Liver (tissue), 9 donors: ENCODE results near the gene NUP37. TPM values are rescaled to one million over a fixed set of nuclear protein-coding genes. Genes with fewer than 3 reads are reported as not detected.
"Not testable (repeated sequence)": the region's sequence is repeated elsewhere in the genome, so short reads cannot be mapped to it uniquely, and the experiment has no call there.

Experiments
- DNase-seq: peaks from one replicate; pipeline ENCODE4 v3.0.0-alpha.2; 2017; ENCODE audit warnings: low spot score
- H3K27ac ChIP-seq, 2 donors: one replicate each; pipeline ENCODE4 v1.7.0; 2013; ENCODE audit warnings: inconsistent platforms in 2 of 2, low read length in 2 of 2, control low read depth in 1 of 2, low read depth in 1 of 2, mild to moderate bottlenecking in 1 of 2
- H3K27me3 ChIP-seq, 4 donors: one replicate each; pipeline versions ENCODE4 v1.6.1 to v1.7.0; 2013; ENCODE audit warnings: low read length in 3 of 4, inconsistent platforms in 1 of 4, mild to moderate bottlenecking in 1 of 4, moderate library complexity in 1 of 4; ENCODE audit not compliant: control insufficient read depth in 4 of 4, insufficient read depth in 4 of 4
- H3K36me3 ChIP-seq, 4 donors: one replicate each; pipeline versions ENCODE4 v1.6.1 to v1.7.0; 2013; ENCODE audit warnings: low read length in 3 of 4, mild to moderate bottlenecking in 3 of 4, low read depth in 1 of 4, moderate library complexity in 1 of 4; ENCODE audit not compliant: control insufficient read depth in 4 of 4, insufficient read depth in 3 of 4
- H3K4me1 ChIP-seq, 4 donors: one replicate each; pipeline versions ENCODE4 v1.6.1 to v1.7.0; 2013; ENCODE audit warnings: low read length in 3 of 4, mild to moderate bottlenecking in 3 of 4, moderate library complexity in 1 of 4; ENCODE audit not compliant: control insufficient read depth in 4 of 4, insufficient read depth in 4 of 4
- H3K4me3 ChIP-seq, 3 donors: one replicate each; pipeline versions ENCODE4 v1.6.1 to v1.7.0; 2013; ENCODE audit warnings: low read length in 3 of 3, control low read depth in 1 of 3, low read depth in 1 of 3, mild to moderate bottlenecking in 1 of 3
- H3K9ac ChIP-seq, 2 donors: one replicate each; pipeline ENCODE4 v1.7.0; 2013; ENCODE audit warnings: low read length in 2 of 2, mild to moderate bottlenecking in 2 of 2, moderate library complexity in 2 of 2, control low read depth in 1 of 2, low read depth in 1 of 2
- H3K9me3 ChIP-seq, 4 donors: one replicate each; pipeline versions ENCODE4 v1.6.1 to v1.7.0; 2013; ENCODE audit warnings: low read length in 3 of 4; ENCODE audit not compliant: control insufficient read depth in 4 of 4
- FOXA1 ChIP-seq: IDR thresholded peaks from 2 replicates; pipeline ENCODE4 v1.6.1; 2016; ENCODE audit warnings: antibody characterized with exemption
- FOXA2 ChIP-seq: IDR thresholded peaks from 2 replicates; pipeline ENCODE4 v1.6.1; 2016; ENCODE audit warnings: antibody characterized with exemption
- GABPA ChIP-seq, 2 donors: IDR thresholded peaks in 1 of 2; conservative IDR thresholded peaks in 1 of 2; 2 replicates each; pipeline ENCODE4 v1.6.1; 2016; ENCODE audit warnings: antibody characterized with exemption in 2 of 2, mild to moderate bottlenecking in 1 of 2, moderate library complexity in 1 of 2
- HNF4A ChIP-seq, 2 donors: conservative IDR thresholded peaks; 2 replicates each; pipeline ENCODE4 v1.6.1; 2016; ENCODE audit warnings: antibody characterized with exemption in 2 of 2, mild to moderate bottlenecking in 2 of 2
- HNF4G ChIP-seq: IDR thresholded peaks from 2 replicates; pipeline ENCODE4 v1.6.1; 2016; ENCODE audit warnings: antibody characterized with exemption
- JUND ChIP-seq, 2 donors: IDR thresholded peaks; 2 replicates each; pipeline ENCODE4 v1.6.1; 2016; ENCODE audit warnings: antibody characterized with exemption in 2 of 2
- RAD21 ChIP-seq, 2 donors: IDR thresholded peaks; 2 replicates each; pipeline ENCODE4 v1.6.1; 2016; ENCODE audit warnings: antibody characterized with exemption in 2 of 2, mild to moderate bottlenecking in 2 of 2
- RXRA ChIP-seq, 2 donors: IDR thresholded peaks; 2 replicates each; pipeline ENCODE4 v1.6.1; 2017 to 2018; ENCODE audit warnings: antibody characterized with exemption in 2 of 2, mild to moderate bottlenecking in 1 of 2
- SP1 ChIP-seq: IDR thresholded peaks from 2 replicates; pipeline ENCODE4 v1.6.1; 2018; ENCODE audit warnings: antibody characterized with exemption, mild to moderate bottlenecking
- YY1 ChIP-seq: IDR thresholded peaks from 2 replicates; pipeline ENCODE4 v1.6.1; 2016; ENCODE audit warnings: antibody characterized with exemption, mild to moderate bottlenecking
- WGBS: extraction: QIAGEN DNeasy Blood & Tissue Kit; methylation state at CpG from one replicate; pipeline ENCODE4 v1.1.7; 2013; 5-methylcytosine and 5-hydroxymethylcytosine counted together
- polyA plus RNA-seq, 2 donors: library from polyadenylated mRNA; stranded (reverse) in 1 of 2; unstranded in 1 of 2; fragments of 200-250 nt in 1 of 2; fragments of >200 nt in 1 of 2; fragmentation: Nextera tagmentation in 1 of 2; extraction: Ambion mirVana in 1 of 2; gene quantifications; one replicate each; pipeline versions ENCODE4 v1.2.1 to v1.2.3, GENCODE V29; 2013 to 2015
- total RNA-seq, 2 donors: library from RNA; depleted of rRNA; stranded (reverse); fragments of >200 nt; gene quantifications; one replicate each; pipeline ENCODE4 v1.2.3, GENCODE V29; 2014
- TF ChIP-seq, protein P1 (sequence below): IDR thresholded peaks from 2 replicates; pipeline ENCODE4 v1.6.1; 2016; ENCODE audit warnings: antibody characterized with exemption
- TF ChIP-seq, protein P2 (sequence below): fragments of 150-350 bp; IDR thresholded peaks from 2 replicates; pipeline ENCODE4 v1.5.1; 2017; ENCODE audit warnings: improper control_type of control experiment, low read depth, low read length; ENCODE audit not compliant: missing input control
- TF ChIP-seq, protein P3 (sequence below): IDR thresholded peaks from 2 replicates; pipeline ENCODE4 v1.6.1; 2016; ENCODE audit warnings: antibody characterized with exemption
- donor health status: healthy.
- donor health status: healthy.
- donor health status: healthy.
- donor health status: healthy.
- donor health status: healthy.

Gene NUP37
- total and polyA plus RNA-seq, 4 donors: 7.3 to 24.5 (median 8.5) TPM

DNA sequence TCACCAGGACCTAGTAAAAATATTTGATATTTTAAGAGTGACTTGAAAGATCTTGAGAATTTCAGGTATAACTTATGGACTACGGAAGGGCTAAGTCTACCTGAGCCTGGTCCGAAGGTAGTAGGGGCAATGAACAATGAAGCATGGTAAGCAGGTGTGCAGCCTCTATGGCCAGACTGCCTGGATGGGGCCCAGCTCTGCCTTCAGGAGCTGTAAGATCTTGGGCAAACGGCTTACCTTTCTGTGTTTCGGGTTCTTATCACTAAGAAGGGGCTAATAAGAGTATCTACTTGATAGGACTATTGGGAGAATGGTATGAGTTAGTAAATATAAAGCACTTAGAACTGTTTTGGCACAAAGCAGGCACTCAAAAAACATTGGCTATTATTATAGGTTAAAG is 39.1 kb downstream of the NUP37 start:
- no peak overlapping the region for H3K9ac ChIP-seq
- no peak overlapping the region for H3K27ac ChIP-seq
- H3K36me3 ChIP-seq: peaks cover 4 to 22% (median 14%) of the 10 kb centered on the region in 4 donors
- no peak for DNase-seq
- no peak overlapping the region for H3K4me3 ChIP-seq
- TF ChIP-seq HNF4G (no peak), SP1 (no peak), FOXA2 (no peak), RXRA (IDR thresholded peaks at IDR 0.05) (no peak), RAD21 (IDR thresholded peaks at IDR 0.05) (no peak)
- TF ChIP-seq, protein P1, sequence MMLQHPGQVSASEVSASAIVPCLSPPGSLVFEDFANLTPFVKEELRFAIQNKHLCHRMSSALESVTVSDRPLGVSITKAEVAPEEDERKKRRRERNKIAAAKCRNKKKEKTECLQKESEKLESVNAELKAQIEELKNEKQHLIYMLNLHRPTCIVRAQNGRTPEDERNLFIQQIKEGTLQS: no peak
- 97% methylated on average over 4 of the region's 4 CpGs for WGBS
- H3K4me1 ChIP-seq: no peaks in the 10 kb centered on the region
- H3K27me3 ChIP-seq: no peaks in the 10 kb centered on the region
- H3K9me3 ChIP-seq: no peaks in the 10 kb centered on the region

DNA sequence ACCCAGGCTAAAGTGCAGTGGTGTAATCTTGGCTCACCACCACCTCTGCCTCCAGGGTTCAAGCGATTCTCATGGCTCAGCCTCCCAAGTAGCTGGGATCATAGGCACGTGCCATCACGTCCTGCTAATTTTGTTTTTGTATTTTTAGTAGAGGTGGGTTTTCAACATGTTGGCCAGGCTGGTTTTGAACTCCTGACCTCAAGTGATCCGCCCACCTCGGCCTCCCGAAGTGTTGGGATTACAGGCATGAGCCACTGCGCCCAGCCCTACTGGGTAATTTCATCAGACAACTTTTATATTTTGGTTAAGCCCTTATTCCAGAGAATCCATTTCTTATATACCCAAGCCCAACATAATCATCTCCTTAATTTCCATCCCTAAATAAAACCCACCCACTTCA is 47.8 kb downstream of the NUP37 start:
- not testable (repeated sequence) for H3K4me1 ChIP-seq, H3K9me3 ChIP-seq, DNase-seq, H3K9ac ChIP-seq, H3K36me3 ChIP-seq, H3K27ac ChIP-seq, H3K4me3 ChIP-seq, H3K27me3 ChIP-seq
- 95% methylated on average over 7 of the region's 7 CpGs for WGBS

DNA sequence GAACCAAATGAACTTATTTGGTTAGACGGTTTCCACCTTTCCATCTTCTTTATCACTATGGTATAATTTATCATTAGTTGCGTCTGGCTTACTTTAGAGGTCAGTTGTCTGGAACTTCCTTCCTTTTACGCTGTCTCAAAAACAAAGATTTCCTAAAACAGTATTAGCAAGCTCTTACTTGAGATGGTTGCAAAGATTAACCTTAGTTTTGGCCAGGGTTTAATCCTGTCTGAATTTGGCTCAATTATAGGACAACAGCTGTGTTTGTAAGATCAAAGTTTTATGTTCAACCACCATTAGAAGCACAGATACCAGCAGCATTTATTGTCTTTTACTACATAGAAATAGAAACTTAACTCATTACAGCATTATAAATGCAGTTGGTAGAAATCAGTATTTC is 50.2 kb downstream of the NUP37 start:
- Histone ChIP-seq H3K9me3 (no peaks in the 10 kb centered on the region), H3K27me3 (no peaks in the 10 kb centered on the region), H3K27ac (no peak overlapping the region), H3K4me1 (peaks cover 0 to 6% (median 2%) of the 10 kb centered on the region in 4 donors), H3K4me3 (no peak overlapping the region), H3K36me3 (peaks cover 0 to 2% (median 0%) of the 10 kb centered on the region in 4 donors), H3K9ac (no peak overlapping the region)
- no peak for DNase-seq
- 31% methylated on average over 3 of the region's 3 CpGs for WGBS
- TF ChIP-seq YY1 (peak; percentile 36), RXRA (IDR thresholded peaks at IDR 0.05) (no peak), HNF4G (no peak), GABPA (IDR thresholded peaks at IDR 0.05 in 1 of 2, conservative IDR thresholded peaks at IDR 0.05 in 1 of 2) (no peak), JUND (IDR thresholded peaks at IDR 0.05) (no peak), FOXA1 (no peak), HNF4A (conservative IDR thresholded peaks at IDR 0.05) (peak in 1 of 2 donors; percentile 44)
- TF ChIP-seq, protein P2, sequence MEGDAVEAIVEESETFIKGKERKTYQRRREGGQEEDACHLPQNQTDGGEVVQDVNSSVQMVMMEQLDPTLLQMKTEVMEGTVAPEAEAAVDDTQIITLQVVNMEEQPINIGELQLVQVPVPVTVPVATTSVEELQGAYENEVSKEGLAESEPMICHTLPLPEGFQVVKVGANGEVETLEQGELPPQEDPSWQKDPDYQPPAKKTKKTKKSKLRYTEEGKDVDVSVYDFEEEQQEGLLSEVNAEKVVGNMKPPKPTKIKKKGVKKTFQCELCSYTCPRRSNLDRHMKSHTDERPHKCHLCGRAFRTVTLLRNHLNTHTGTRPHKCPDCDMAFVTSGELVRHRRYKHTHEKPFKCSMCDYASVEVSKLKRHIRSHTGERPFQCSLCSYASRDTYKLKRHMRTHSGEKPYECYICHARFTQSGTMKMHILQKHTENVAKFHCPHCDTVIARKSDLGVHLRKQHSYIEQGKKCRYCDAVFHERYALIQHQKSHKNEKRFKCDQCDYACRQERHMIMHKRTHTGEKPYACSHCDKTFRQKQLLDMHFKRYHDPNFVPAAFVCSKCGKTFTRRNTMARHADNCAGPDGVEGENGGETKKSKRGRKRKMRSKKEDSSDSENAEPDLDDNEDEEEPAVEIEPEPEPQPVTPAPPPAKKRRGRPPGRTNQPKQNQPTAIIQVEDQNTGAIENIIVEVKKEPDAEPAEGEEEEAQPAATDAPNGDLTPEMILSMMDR: no peak
- TF ChIP-seq, protein P3, sequence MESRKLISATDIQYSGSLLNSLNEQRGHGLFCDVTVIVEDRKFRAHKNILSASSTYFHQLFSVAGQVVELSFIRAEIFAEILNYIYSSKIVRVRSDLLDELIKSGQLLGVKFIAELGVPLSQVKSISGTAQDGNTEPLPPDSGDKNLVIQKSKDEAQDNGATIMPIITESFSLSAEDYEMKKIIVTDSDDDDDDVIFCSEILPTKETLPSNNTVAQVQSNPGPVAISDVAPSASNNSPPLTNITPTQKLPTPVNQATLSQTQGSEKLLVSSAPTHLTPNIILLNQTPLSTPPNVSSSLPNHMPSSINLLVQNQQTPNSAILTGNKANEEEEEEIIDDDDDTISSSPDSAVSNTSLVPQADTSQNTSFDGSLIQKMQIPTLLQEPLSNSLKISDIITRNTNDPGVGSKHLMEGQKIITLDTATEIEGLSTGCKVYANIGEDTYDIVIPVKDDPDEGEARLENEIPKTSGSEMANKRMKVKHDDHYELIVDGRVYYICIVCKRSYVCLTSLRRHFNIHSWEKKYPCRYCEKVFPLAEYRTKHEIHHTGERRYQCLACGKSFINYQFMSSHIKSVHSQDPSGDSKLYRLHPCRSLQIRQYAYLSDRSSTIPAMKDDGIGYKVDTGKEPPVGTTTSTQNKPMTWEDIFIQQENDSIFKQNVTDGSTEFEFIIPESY: no peak
- TF ChIP-seq, protein P1: no peak
